ENCODE results near the gene FARP2.
"Not testable (repeated sequence)": the region's sequence is repeated elsewhere in the genome, so short reads cannot be mapped to it uniquely, and the experiment has no call there.

FARP2 gene

GRCh38 chr2:241316825-241317224, 39.3 kb upstream of the FARP2 start:
- peaks cover 28% of the 10 kb centered on the region for H3K36me3 Mint-ChIP-seq (ENCODE audit: low read depth)
- peak overlapping the region; percentile 97 for H3K27ac Mint-ChIP-seq
- H3K4me1 Mint-ChIP-seq (ENCODE audit: low read depth), result peaks cover 55% of the 10 kb centered on the region
- H3K4me3 Mint-ChIP-seq, result peak overlapping the region; percentile 96
- H3K9me3 Mint-ChIP-seq, result no peaks in the 10 kb centered on the region
- H3K27me3 Mint-ChIP-seq (ENCODE audit: low read depth), result no peaks in the 10 kb centered on the region

GRCh38 chr2:241317391-241317790, 38.7 kb upstream of the FARP2 start:
- no peaks in the 10 kb centered on the region for H3K9me3 Mint-ChIP-seq
- peak overlapping the region; percentile 97 for H3K27ac Mint-ChIP-seq
- H3K27me3 Mint-ChIP-seq (ENCODE audit: low read depth), result no peaks in the 10 kb centered on the region
- peaks cover 29% of the 10 kb centered on the region for H3K36me3 Mint-ChIP-seq (ENCODE audit: low read depth)
- peaks cover 53% of the 10 kb centered on the region for H3K4me1 Mint-ChIP-seq (ENCODE audit: low read depth)
- peak overlapping the region; percentile 96 for H3K4me3 Mint-ChIP-seq

GRCh38 chr2:241318830-241319229, 37.3 kb upstream of the FARP2 start:
- peaks cover 47% of the 10 kb centered on the region for H3K4me1 Mint-ChIP-seq (ENCODE audit: low read depth)
- H3K27me3 Mint-ChIP-seq (ENCODE audit: low read depth); H3K9me3 Mint-ChIP-seq; H3K27ac Mint-ChIP-seq: not testable (repeated sequence)
- peaks cover 33% of the 10 kb centered on the region for H3K36me3 Mint-ChIP-seq (ENCODE audit: low read depth)
- H3K4me3 Mint-ChIP-seq, result peak overlapping the region; percentile 8

- Mint-ChIP-seq H3K27me3 (ENCODE audit: low read depth) (no peaks in the 10 kb centered on the region), H3K27ac (no peak overlapping the region), H3K4me1 (ENCODE audit: low read depth) (peaks cover 46% of the 10 kb centered on the region), H3K36me3 (ENCODE audit: low read depth) (peaks cover 44% of the 10 kb centered on the region), H3K4me3 (peak overlapping the region; percentile 29), H3K9me3 (no peaks in the 10 kb centered on the region)
Observed at GRCh38 chr2:241320394-241320793, 35.7 kb upstream of the FARP2 start.

GRCh38 chr2:241321033-241321432, 35.1 kb upstream of the FARP2 start:
- peak overlapping the region; percentile 25 for H3K4me3 Mint-ChIP-seq
- peaks cover 45% of the 10 kb centered on the region for H3K36me3 Mint-ChIP-seq (ENCODE audit: low read depth)
- no peaks in the 10 kb centered on the region for H3K9me3 Mint-ChIP-seq
- H3K27me3 Mint-ChIP-seq (ENCODE audit: low read depth), result no peaks in the 10 kb centered on the region
- peak overlapping the region; percentile 43 for H3K27ac Mint-ChIP-seq
- peaks cover 46% of the 10 kb centered on the region for H3K4me1 Mint-ChIP-seq (ENCODE audit: low read depth)

- peaks cover 42% of the 10 kb centered on the region for H3K36me3 Mint-ChIP-seq (ENCODE audit: low read depth)
- H3K27me3 Mint-ChIP-seq (ENCODE audit: low read depth), result no peaks in the 10 kb centered on the region
- peaks cover 42% of the 10 kb centered on the region for H3K4me1 Mint-ChIP-seq (ENCODE audit: low read depth)
- H3K27ac Mint-ChIP-seq, result no peak overlapping the region
- no peak overlapping the region for H3K4me3 Mint-ChIP-seq
- H3K9me3 Mint-ChIP-seq, result no peaks in the 10 kb centered on the region
Observed at GRCh38 chr2:241321886-241322285, 34.2 kb upstream of the FARP2 start.

- no peak overlapping the region for H3K4me3 Mint-ChIP-seq
- H3K27ac Mint-ChIP-seq, result no peak overlapping the region
- peaks cover 46% of the 10 kb centered on the region for H3K36me3 Mint-ChIP-seq (ENCODE audit: low read depth)
- no peaks in the 10 kb centered on the region for H3K9me3 Mint-ChIP-seq
- peaks cover 28% of the 10 kb centered on the region for H3K4me1 Mint-ChIP-seq (ENCODE audit: low read depth)
- H3K27me3 Mint-ChIP-seq (ENCODE audit: low read depth), result no peaks in the 10 kb centered on the region
Observed at GRCh38 chr2:241323778-241324177, 32.3 kb upstream of the FARP2 start.

GRCh38 chr2:241324775-241325174, 31.3 kb upstream of the FARP2 start:
- peaks cover 27% of the 10 kb centered on the region for H3K4me1 Mint-ChIP-seq (ENCODE audit: low read depth)
- H3K9me3 Mint-ChIP-seq, result no peaks in the 10 kb centered on the region
- no peak overlapping the region for H3K4me3 Mint-ChIP-seq
- H3K27me3 Mint-ChIP-seq (ENCODE audit: low read depth), result no peaks in the 10 kb centered on the region
- H3K27ac Mint-ChIP-seq, result no peak overlapping the region
- peaks cover 52% of the 10 kb centered on the region for H3K36me3 Mint-ChIP-seq (ENCODE audit: low read depth)

GRCh38 chr2:241325257-241325656, 30.8 kb upstream of the FARP2 start:
- Mint-ChIP-seq H3K9me3 (no peaks in the 10 kb centered on the region), H3K4me1 (ENCODE audit: low read depth) (peaks cover 22% of the 10 kb centered on the region), H3K4me3 (no peak overlapping the region), H3K36me3 (ENCODE audit: low read depth) (peaks cover 48% of the 10 kb centered on the region), H3K27ac (no peak overlapping the region), H3K27me3 (ENCODE audit: low read depth) (no peaks in the 10 kb centered on the region)

GRCh38 chr2:241329669-241330615, 26.1 kb upstream of the FARP2 start:
- no peak overlapping the region for H3K27ac Mint-ChIP-seq
- H3K36me3 Mint-ChIP-seq (ENCODE audit: low read depth), result peaks cover 34% of the 10 kb centered on the region
- peaks cover 12% of the 10 kb centered on the region for H3K4me1 Mint-ChIP-seq (ENCODE audit: low read depth)
- no peaks in the 10 kb centered on the region for H3K9me3 Mint-ChIP-seq
- no peaks in the 10 kb centered on the region for H3K27me3 Mint-ChIP-seq (ENCODE audit: low read depth)
- no peak overlapping the region for H3K4me3 Mint-ChIP-seq

- Mint-ChIP-seq H3K9me3 (no peaks in the 10 kb centered on the region), H3K27me3 (ENCODE audit: low read depth) (no peaks in the 10 kb centered on the region), H3K27ac (no peak overlapping the region), H3K4me1 (ENCODE audit: low read depth) (peaks cover 10% of the 10 kb centered on the region), H3K36me3 (ENCODE audit: low read depth) (peaks cover 30% of the 10 kb centered on the region), H3K4me3 (no peak overlapping the region)
Observed at GRCh38 chr2:241330616-241330981, 25.5 kb upstream of the FARP2 start.

- Mint-ChIP-seq H3K27me3 (ENCODE audit: low read depth) (no peaks in the 10 kb centered on the region), H3K9me3 (no peaks in the 10 kb centered on the region)
Observed at GRCh38 chr2:241334813-241335212, 21.3 kb upstream of the FARP2 start.

GRCh38 chr2:241339839-241340630, 16.1 kb upstream of the FARP2 start:
- Mint-ChIP-seq H3K9me3 (no peaks in the 10 kb centered on the region), H3K27me3 (ENCODE audit: low read depth) (no peaks in the 10 kb centered on the region), H3K4me3 (no peak overlapping the region), H3K27ac (peak overlapping the region; percentile 58), H3K36me3 (ENCODE audit: low read depth) (peaks cover 51% of the 10 kb centered on the region), H3K4me1 (ENCODE audit: low read depth) (peaks cover 34% of the 10 kb centered on the region)

More at GRCh38 chr2:241334813-241335212, 21.3 kb upstream of the FARP2 start:
- Mint-ChIP-seq H3K27ac (no peak overlapping the region), H3K4me1 (ENCODE audit: low read depth) (peaks cover 24% of the 10 kb centered on the region), H3K4me3 (no peak overlapping the region), H3K36me3 (ENCODE audit: low read depth) (peaks cover 24% of the 10 kb centered on the region)

- Mint-ChIP-seq H3K27me3 (ENCODE audit: low read depth) (no peaks in the 10 kb centered on the region), H3K27ac (peak overlapping the region; percentile 50), H3K9me3 (no peaks in the 10 kb centered on the region), H3K4me3 (peak overlapping the region; percentile 66), H3K4me1 (ENCODE audit: low read depth) (peaks cover 32% of the 10 kb centered on the region), H3K36me3 (ENCODE audit: low read depth) (peaks cover 54% of the 10 kb centered on the region)
Observed at GRCh38 chr2:241340631-241341163, 15.4 kb upstream of the FARP2 start.
